HUDEP-2 (cell line): ENCODE data around the gene ALDH9A1.
"Not testable (repeated sequence)": the region's sequence is repeated elsewhere in the genome, so short reads cannot be mapped to it uniquely, and the experiment has no call there.

Source experiments
- DNase-seq, 76 experiments: peaks; one replicate each; lab custom pipeline; 2025; ENCODE audit not compliant: unreplicated experiment in 76 of 76; lab: John Stamatoyannopoulos, UW

ALDH9A1 gene

GRCh38 chr1:165688046-165688445 lies 10.3 kb downstream of the ALDH9A1 start:
- DNase-seq, result no peak

- no peak for DNase-seq
Measured at GRCh38 chr1:165686971-165687433, 11.4 kb downstream of the ALDH9A1 start.

GRCh38 chr1:165686121-165686970 lies 12.0 kb downstream of the ALDH9A1 start:
- DNase-seq, result peak in 5 of 76 experiments; percentile 6 to 15 (median 14)

GRCh38 chr1:165683848-165684485 lies 14.4 kb downstream of the ALDH9A1 start:
- DNase-seq, result no peak

- not testable (repeated sequence) for DNase-seq
Measured at GRCh38 chr1:165680773-165681172, 17.6 kb downstream of the ALDH9A1 start.

GRCh38 chr1:165680303-165680702 lies 18.1 kb downstream of the ALDH9A1 start:
- DNase-seq, result no peak

GRCh38 chr1:165679282-165680036 lies 18.9 kb downstream of the ALDH9A1 start:
- no peak for DNase-seq

GRCh38 chr1:165678509-165678908 lies 19.9 kb downstream of the ALDH9A1 start:
- DNase-seq, result no peak

- DNase-seq, result no peak
Measured at GRCh38 chr1:165675794-165676193, 22.6 kb downstream of the ALDH9A1 start.

- peak in 1 of 76 experiments; percentile 34 for DNase-seq
Measured at GRCh38 chr1:165674599-165674998, 23.8 kb downstream of the ALDH9A1 start.

- DNase-seq, result no peak
Measured at GRCh38 chr1:165671526-165671925, 26.8 kb downstream of the ALDH9A1 start.

GRCh38 chr1:165668184-165668583 lies 30.2 kb downstream of the ALDH9A1 start:
- DNase-seq, result no peak

- DNase-seq, result no peak
Measured at GRCh38 chr1:165666152-165666825, 32.1 kb downstream of the ALDH9A1 start.

GRCh38 chr1:165662186-165662585 lies 36.2 kb downstream of the ALDH9A1 start:
- no peak for DNase-seq

- no peak for DNase-seq
Measured at GRCh38 chr1:165661703-165662102, 36.7 kb downstream of the ALDH9A1 start.

GRCh38 chr1:165659581-165659895 lies 38.8 kb downstream of the ALDH9A1 start:
- DNase-seq, result no peak

GRCh38 chr1:165658766-165659580 lies 39.4 kb downstream of the ALDH9A1 start:
- DNase-seq, result not testable (repeated sequence)

- no peak for DNase-seq
Measured at GRCh38 chr1:165650981-165651625, 47.3 kb downstream of the ALDH9A1 start.

GRCh38 chr1:165648919-165649572 lies 49.3 kb downstream of the ALDH9A1 start:
- no peak for DNase-seq
